Endothelial cell (in vitro differentiated cells): ENCODE data around the gene SYT8. TPM values are rescaled to one million over a fixed set of nuclear protein-coding genes. Genes with fewer than 3 reads are reported as not detected.

Source experiments
- DNase-seq: peaks from one replicate; pipeline ENCODE4 v3.0.0; 2021; ENCODE audit warnings: low spot score
- H3K27ac Mint-ChIP-seq: one replicate; pipeline ENCODE4 v1.8.0; 2021; ENCODE audit warnings: mixed read lengths, inconsistent platforms; ENCODE audit not compliant: unreplicated experiment
- H3K27me3 Mint-ChIP-seq: one replicate; pipeline ENCODE4 v1.8.0; 2021; ENCODE audit warnings: mild to moderate bottlenecking, moderate library complexity, mixed read lengths, inconsistent platforms; ENCODE audit not compliant: unreplicated experiment
- H3K36me3 Mint-ChIP-seq: one replicate; pipeline ENCODE4 v1.8.0; 2021; ENCODE audit warnings: mild to moderate bottlenecking, low read depth, mixed read lengths, inconsistent platforms; ENCODE audit not compliant: unreplicated experiment
- H3K4me1 Mint-ChIP-seq: one replicate; pipeline ENCODE4 v1.8.0; 2021; ENCODE audit warnings: mild to moderate bottlenecking, mixed read lengths, inconsistent platforms; ENCODE audit not compliant: unreplicated experiment
- H3K4me3 Mint-ChIP-seq: one replicate; pipeline ENCODE4 v1.8.0; 2021; ENCODE audit warnings: mild to moderate bottlenecking, mixed read lengths, inconsistent platforms; ENCODE audit not compliant: unreplicated experiment
- H3K9me3 Mint-ChIP-seq: one replicate; pipeline ENCODE4 v1.8.0; 2021; ENCODE audit warnings: mixed read lengths, inconsistent platforms; ENCODE audit not compliant: unreplicated experiment
- CTCF ChIP-seq: fragments of 200-600 bp; sonication (generic); IDR thresholded peaks from one replicate; pipeline ENCODE4 v1.5.0; 2021; ENCODE audit warnings: antibody characterized with exemption; ENCODE audit not compliant: unreplicated experiment
- total RNA-seq: library from RNA; stranded (reverse); fragmentation: NEBNext Ultra II Directional; extraction: Animal tissue kit (Norgen Biotek cat#: 25700); gene quantifications from one replicate; pipeline ENCODE4 v1.2.1, GENCODE V29; 2021; ENCODE audit not compliant: unreplicated experiment

The SYT8 gene
- total RNA-seq, 1 donor from 2014 or later = not detected

GRCh38 chr11:1837171-1838076 is 2.6 kb downstream of the SYT8 start:
- no peak overlapping the region for H3K4me3 Mint-ChIP-seq
- no peaks in the 10 kb centered on the region for H3K4me1 Mint-ChIP-seq
- peak; percentile 80 for TF ChIP-seq CTCF
- DNase-seq = peak; percentile 75
- H3K9me3 Mint-ChIP-seq = no peaks in the 10 kb centered on the region
- no peaks in the 10 kb centered on the region for H3K36me3 Mint-ChIP-seq
- no peak overlapping the region for H3K27ac Mint-ChIP-seq
- H3K27me3 Mint-ChIP-seq = peaks cover 1% of the 10 kb centered on the region

- H3K4me3 Mint-ChIP-seq = no peak overlapping the region
- H3K36me3 Mint-ChIP-seq = no peaks in the 10 kb centered on the region
- no peaks in the 10 kb centered on the region for H3K9me3 Mint-ChIP-seq
- no peak for DNase-seq
- no peaks in the 10 kb centered on the region for H3K27me3 Mint-ChIP-seq
- no peak overlapping the region for H3K27ac Mint-ChIP-seq
- TF ChIP-seq CTCF = peak; percentile 52
- no peaks in the 10 kb centered on the region for H3K4me1 Mint-ChIP-seq
Observed at GRCh38 chr11:1838077-1838425, 3.3 kb downstream of the SYT8 start.

GRCh38 chr11:1838426-1839144 is 3.8 kb downstream of the SYT8 start, which contains the start of gene TNNI2:
TSS of gene TNNI2 (plus strand) at chr11:1838981. CDS start at chr11:1839697, 716 bp downstream.
- Mint-ChIP-seq H3K27me3 (no peaks in the 10 kb centered on the region), H3K4me1 (no peaks in the 10 kb centered on the region), H3K4me3 (no peak within 1 kb of the TSS), H3K9me3 (no peaks in the 10 kb centered on the region), H3K27ac (no peak within 1 kb of the TSS), H3K36me3 (no peaks in the 10 kb centered on the region)
- TF ChIP-seq CTCF = no peak
- no peak for DNase-seq

- no peak for DNase-seq
- H3K4me1 Mint-ChIP-seq = no peaks in the 10 kb centered on the region
- H3K36me3 Mint-ChIP-seq = no peaks in the 10 kb centered on the region
- H3K27me3 Mint-ChIP-seq = peaks cover 3% of the 10 kb centered on the region
- TF ChIP-seq CTCF = no peak
- no peaks in the 10 kb centered on the region for H3K9me3 Mint-ChIP-seq
- no peak overlapping the region for H3K4me3 Mint-ChIP-seq
- H3K27ac Mint-ChIP-seq = no peak overlapping the region
Observed at GRCh38 chr11:1839204-1839923, 4.6 kb downstream of the SYT8 start.
